Measurements from ENCODE around the gene OR10A5. TPM values are rescaled to one million over a fixed set of nuclear protein-coding genes. Genes with fewer than 3 reads are reported as not detected.

The OR10A5 gene
- total and polyA plus RNA-seq, 2 donors (not counting 3 experiments of a cell fraction or from before 2014, with no cell fraction given) = not detected

DNA sequence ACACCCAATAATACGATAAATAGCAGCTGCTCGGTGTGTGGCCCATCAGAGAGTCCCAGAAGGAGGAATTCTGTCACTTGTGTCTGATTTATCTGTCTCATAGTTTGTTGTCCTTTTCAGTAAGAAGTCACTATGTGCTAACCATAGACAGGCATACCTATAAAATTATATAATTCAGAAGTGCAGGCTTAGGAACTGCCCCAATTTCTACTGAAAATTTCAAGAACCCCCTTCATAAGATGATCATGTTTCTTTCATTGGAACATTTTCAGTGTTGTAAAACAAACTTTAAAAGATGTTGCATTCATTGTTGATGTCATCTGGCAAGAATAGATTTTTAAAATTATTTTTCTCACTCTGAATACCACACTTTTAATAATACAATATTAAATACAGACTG, 46.9 kb downstream of the OR10A5 start, which contains the start of gene OR2D2:
Gene OR2D2 (minus strand): TSS at position 101 of the 400 bp plus-strand sequence. CDS start 0 bp downstream, at position 101.
- Histone ChIP-seq H3K4me3 (replicated peaks in 1 of 3; ENCODE audit: insufficient read depth in 1 of 3, low read depth in 1 of 3, low read length in 3 of 3) (no peak within 1 kb of the TSS), H3K9ac (replicated peaks; ENCODE audit: extremely low read depth, insufficient read depth, low read length) (no peak within 1 kb of the TSS), H3K9me3 (replicated peaks; ENCODE audit: control insufficient read depth, insufficient read depth, low read length) (no peaks in the 10 kb centered on the region), H4K20me1 (replicated peaks; ENCODE audit: control insufficient read depth, extremely low read depth, insufficient read depth, low read length) (no peaks in the 10 kb centered on the region), H3K4me1 (ENCODE audit: control insufficient read depth, extremely low read depth, insufficient read depth, low read length) (no peaks in the 10 kb centered on the region), H3K27me3 (ENCODE audit: control insufficient read depth in 2 of 2, insufficient read depth in 2 of 2, low read length in 2 of 2) (no peaks in the 10 kb centered on the region), H3K79me2 (ENCODE audit: control insufficient read depth, insufficient read depth, low read length) (no peaks in the 10 kb centered on the region), H3K36me3 (ENCODE audit: control insufficient read depth in 2 of 2, extremely low read depth in 1 of 2, insufficient read depth in 2 of 2, low read length in 2 of 2) (no peaks in the 10 kb centered on the region), H3K27ac (ENCODE audit: insufficient read depth, low read depth, low read length) (no peak within 1 kb of the TSS), H3K9me1 (replicated peaks; ENCODE audit: control insufficient read depth, extremely low read depth, insufficient read depth, low read length) (no peaks in the 10 kb centered on the region), H2AFZ (ENCODE audit: low read depth, low read length) (no peak within 1 kb of the TSS), H3K4me2 (ENCODE audit: insufficient read depth, low read length) (no peak within 1 kb of the TSS)
- DNase-seq (ENCODE audit: low read depth, low spot score) (no peak), FAIRE-seq (no peak)
- POLR2A ChIA-PET = no interaction called here
- dilution Hi-C loops (cut with MboI; ENCODE audit: extremely low pct_ligation_motif_present, low sequenced_read_pairs) = no loop called here
- intact Hi-C loops (cut with micrococcal nuclease) = no loop called here
- CTCF ChIA-PET = no interaction called here
- TF ChIP-seq FOS (IDR thresholded peaks at IDR 0.05; ENCODE audit: borderline replicate concordance, insufficient read depth, low read length) (no peak), GATA2 (IDR thresholded peaks at IDR 0.05; ENCODE audit: insufficient read depth, insufficient read length, low read depth, low read length) (no peak), POLR2A (IDR thresholded peaks at IDR 0.05; ENCODE audit: low read depth, low read length) (no peak), EZH2 (IDR thresholded peaks at IDR 0.05; ENCODE audit: borderline replicate concordance, low read depth, low read length, severe bottlenecking) (no peak), MYC (IDR thresholded peaks at IDR 0.05; ENCODE audit: low read depth, low read length) (no peak), JUN (IDR thresholded peaks at IDR 0.05; ENCODE audit: borderline replicate concordance, insufficient read depth, insufficient read length, low read depth) (no peak), POLR2AphosphoS5 (IDR thresholded peaks at IDR 0.05; ENCODE audit: insufficient read depth, low read depth, low read length) (no peak)
- TF ChIP-seq, protein P1, sequence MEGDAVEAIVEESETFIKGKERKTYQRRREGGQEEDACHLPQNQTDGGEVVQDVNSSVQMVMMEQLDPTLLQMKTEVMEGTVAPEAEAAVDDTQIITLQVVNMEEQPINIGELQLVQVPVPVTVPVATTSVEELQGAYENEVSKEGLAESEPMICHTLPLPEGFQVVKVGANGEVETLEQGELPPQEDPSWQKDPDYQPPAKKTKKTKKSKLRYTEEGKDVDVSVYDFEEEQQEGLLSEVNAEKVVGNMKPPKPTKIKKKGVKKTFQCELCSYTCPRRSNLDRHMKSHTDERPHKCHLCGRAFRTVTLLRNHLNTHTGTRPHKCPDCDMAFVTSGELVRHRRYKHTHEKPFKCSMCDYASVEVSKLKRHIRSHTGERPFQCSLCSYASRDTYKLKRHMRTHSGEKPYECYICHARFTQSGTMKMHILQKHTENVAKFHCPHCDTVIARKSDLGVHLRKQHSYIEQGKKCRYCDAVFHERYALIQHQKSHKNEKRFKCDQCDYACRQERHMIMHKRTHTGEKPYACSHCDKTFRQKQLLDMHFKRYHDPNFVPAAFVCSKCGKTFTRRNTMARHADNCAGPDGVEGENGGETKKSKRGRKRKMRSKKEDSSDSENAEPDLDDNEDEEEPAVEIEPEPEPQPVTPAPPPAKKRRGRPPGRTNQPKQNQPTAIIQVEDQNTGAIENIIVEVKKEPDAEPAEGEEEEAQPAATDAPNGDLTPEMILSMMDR (IDR thresholded peaks at IDR 0.05; ENCODE audit: extremely low read depth in 1 of 2, insufficient read depth in 1 of 2, low read depth in 1 of 2, low read length in 2 of 2) = no peak
- TF ChIP-seq, protein P2, sequence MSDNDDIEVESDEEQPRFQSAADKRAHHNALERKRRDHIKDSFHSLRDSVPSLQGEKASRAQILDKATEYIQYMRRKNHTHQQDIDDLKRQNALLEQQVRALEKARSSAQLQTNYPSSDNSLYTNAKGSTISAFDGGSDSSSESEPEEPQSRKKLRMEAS (IDR thresholded peaks at IDR 0.05; ENCODE audit: insufficient read depth, insufficient read length) = no peak
- no TSS peak for BruUV-seq (replicated peaks)

Measured in endothelial cell of umbilical vein (primary cell).